SK-N-SH treated with all-trans-retinoic acid at 6 μM for 48 hours (cell line): ENCODE results near the gene PHYKPL.

Experiments
- ATAC-seq: fragments of 200-7000 bp; cut with Tn5 transposase; 3 replicates; pipeline ENCODE4 v1.9.1; 2020; ENCODE audit warnings: mild to moderate bottlenecking, moderate library complexity
- ARNTL ChIP-seq: fragments of 450-650 bp; formaldehyde crosslinking; IDR thresholded peaks from 2 replicates; pipeline ENCODE4 v1.5.0; 2020; ENCODE audit warnings: low read depth, mild to moderate bottlenecking, moderate library complexity, borderline replicate concordance
- BACH2 ChIP-seq: fragments of 250-450 bp; sonication (Bioruptor Pico); IDR thresholded peaks from 2 replicates; pipeline ENCODE4 v1.9.0; 2021; ENCODE audit warnings: mild to moderate bottlenecking, borderline replicate concordance
- CREB5 ChIP-seq: fragments of 250-450 bp; sonication (Bioruptor Pico); IDR thresholded peaks from 2 replicates; pipeline ENCODE4 v1.5.1; 2020; ENCODE audit warnings: low read depth, mild to moderate bottlenecking, moderate library complexity
- CSDC2 ChIP-seq: fragments of 250-450 bp; sonication (Bioruptor Pico); IDR thresholded peaks from 2 replicates; pipeline ENCODE4 v1.5.0; 2020; ENCODE audit warnings: mild to moderate bottlenecking, moderate library complexity
- CSRNP3 ChIP-seq: fragments of 250-450 bp; sonication (Bioruptor Pico); IDR thresholded peaks from 2 replicates; pipeline ENCODE4 v1.5.1; 2021; ENCODE audit warnings: mild to moderate bottlenecking, moderate library complexity
- ESRRG ChIP-seq: fragments of 250-450 bp; sonication (Bioruptor Pico); IDR thresholded peaks from 2 replicates; pipeline ENCODE4 v1.6.1; 2021; ENCODE audit warnings: mild to moderate bottlenecking
- GLIS3 ChIP-seq: fragments of 250-450 bp; sonication (Bioruptor Pico); IDR thresholded peaks from 2 replicates; pipeline ENCODE4 v1.5.0; 2020; ENCODE audit warnings: mild to moderate bottlenecking, moderate library complexity
- ISL1 ChIP-seq: fragments of 250-450 bp; sonication (Bioruptor Pico); IDR thresholded peaks from 2 replicates; pipeline ENCODE4 v2.1.2; 2022; ENCODE audit warnings: mild to moderate bottlenecking, moderate library complexity
- PATZ1 ChIP-seq: fragments of 250-450 bp; sonication (Bioruptor Pico); IDR thresholded peaks from 2 replicates; pipeline ENCODE4 v1.8.0; 2020; ENCODE audit warnings: mild to moderate bottlenecking, moderate library complexity, borderline replicate concordance
- POU6F1 ChIP-seq: fragments of 250-450 bp; sonication (Bioruptor Pico); IDR thresholded peaks from 2 replicates; pipeline ENCODE4 v1.8.0; 2021; ENCODE audit warnings: low read depth, mild to moderate bottlenecking, moderate library complexity, borderline replicate concordance
- PPARA ChIP-seq: fragments of 250-450 bp; sonication (Bioruptor Pico); IDR thresholded peaks from 2 replicates; pipeline ENCODE4 v1.5.0; 2020; ENCODE audit warnings: mild to moderate bottlenecking, borderline replicate concordance
- RARB ChIP-seq: fragments of 250-450 bp; sonication (Bioruptor Pico); IDR thresholded peaks from 2 replicates; pipeline ENCODE4 v1.8.0; 2021; ENCODE audit warnings: mild to moderate bottlenecking, moderate library complexity
- SNAI2 ChIP-seq: fragments of 250-450 bp; sonication (Bioruptor Pico); IDR thresholded peaks from 2 replicates; pipeline ENCODE4 v1.5.0; 2020; ENCODE audit warnings: mild to moderate bottlenecking, moderate library complexity
- TSHZ2 ChIP-seq: fragments of 250-450 bp; sonication (Bioruptor Pico); IDR thresholded peaks from 2 replicates; pipeline ENCODE4 v1.5.0; 2020; ENCODE audit warnings: mild to moderate bottlenecking, moderate library complexity
- ZC3H10 ChIP-seq: fragments of 250-450 bp; sonication (Bioruptor Pico); IDR thresholded peaks from 2 replicates; pipeline ENCODE4 v1.5.1; 2021; ENCODE audit warnings: mild to moderate bottlenecking, moderate library complexity
- ZFP3 ChIP-seq: fragments of 250-450 bp; sonication (Bioruptor Pico); IDR thresholded peaks from 2 replicates; pipeline ENCODE4 v1.5.0; 2020; ENCODE audit warnings: mild to moderate bottlenecking, moderate library complexity
- ZFP30 ChIP-seq: fragments of 450-650 bp; formaldehyde crosslinking; IDR thresholded peaks from 2 replicates; pipeline ENCODE4 v1.5.0; 2022; ENCODE audit warnings: mild to moderate bottlenecking, moderate library complexity
- ZNF565 ChIP-seq: fragments of 450-650 bp; formaldehyde crosslinking; conservative IDR thresholded peaks from 2 replicates; pipeline ENCODE4 v1.5.0; 2020; ENCODE audit warnings: low read depth, mild to moderate bottlenecking, moderate library complexity
- ZNF70 ChIP-seq: fragments of 450-650 bp; formaldehyde crosslinking; IDR thresholded peaks from 2 replicates; pipeline ENCODE4 v1.5.0; 2020; ENCODE audit warnings: mild to moderate bottlenecking, moderate library complexity
- ZNF8 ChIP-seq: fragments of 450-650 bp; formaldehyde crosslinking; IDR thresholded peaks from 2 replicates; pipeline ENCODE4 v1.5.0; 2020; ENCODE audit warnings: mild to moderate bottlenecking, moderate library complexity

PHYKPL gene

GRCh38 chr5:178165581-178165980, 67.0 kb downstream of the PHYKPL start:
- TF ChIP-seq ZFP30 (CRISPR knock-in tag) (no peak), ZNF565 (CRISPR knock-in tag) (no peak), PATZ1 (no peak), CSRNP3 (CRISPR knock-in tag) (no peak)
- no peak for ATAC-seq

- ATAC-seq = peak; percentile 99
- TF ChIP-seq ISL1 (CRISPR knock-in tag) (no peak), ZNF8 (no peak), ARNTL (no peak), ZC3H10 (CRISPR knock-in tag) (no peak), ZNF565 (CRISPR knock-in tag) (no peak), PATZ1 (no peak), CSDC2 (CRISPR knock-in tag) (no peak), TSHZ2 (no peak), ZNF70 (CRISPR knock-in tag) (no peak), ZFP30 (CRISPR knock-in tag) (no peak), RARB (CRISPR knock-in tag) (no peak), ZFP3 (CRISPR knock-in tag) (no peak), BACH2 (CRISPR knock-in tag) (no peak), SNAI2 (no peak), GLIS3 (CRISPR knock-in tag) (no peak), POU6F1 (CRISPR knock-in tag) (no peak), PPARA (no peak), ESRRG (no peak), CREB5 (CRISPR knock-in tag) (no peak)
Observed at GRCh38 chr5:178163772-178164735, 68.5 kb downstream of the PHYKPL start.
